HepG2 (cell line): Measurements from ENCODE around the gene USP7. TPM values are rescaled to one million over a fixed set of nuclear protein-coding genes. Genes with fewer than 3 reads are reported as not detected.

Experiments
- AKAP8 ChIP-seq: sonication (generic); formaldehyde crosslinking; IDR thresholded peaks from 2 replicates; pipeline ENCODE4 v1.5.1; 2020; ENCODE audit warnings: mild to moderate bottlenecking, missing genetic modification reagents
- CCAR2 ChIP-seq: fragments of 200-400 bp; formaldehyde crosslinking; optimal IDR thresholded peaks from 2 replicates; pipeline ENCODE3; 2018; ENCODE audit warnings: low read depth, mild to moderate bottlenecking, low read length, moderate library complexity
- DR1 ChIP-seq: sonication (generic); formaldehyde crosslinking; IDR thresholded peaks from 2 replicates; pipeline ENCODE4 v1.8.0; 2021; ENCODE audit warnings: mild to moderate bottlenecking, missing genetic modification reagents, inconsistent platforms
- FOSL2 ChIP-seq: sonication (generic); formaldehyde crosslinking; IDR thresholded peaks from 2 replicates; pipeline ENCODE4 v1.4.0; 2020; ENCODE audit warnings: missing genetic modification reagents
- GZF1 ChIP-seq: sonication (generic); formaldehyde crosslinking; IDR thresholded peaks from 2 replicates; pipeline ENCODE4 v1.5.1; 2020; ENCODE audit warnings: mild to moderate bottlenecking, missing genetic modification reagents
- HDAC2 ChIP-seq: sonication (generic); formaldehyde crosslinking; IDR thresholded peaks from 2 replicates; pipeline ENCODE4 v1.4.0; 2020; ENCODE audit warnings: missing genetic modification reagents
- MBNL3 ChIP-seq: fragments of 250-450 bp; sonication (Bioruptor Pico); conservative IDR thresholded peaks from 2 replicates; pipeline ENCODE4 v1.8.0; 2022; ENCODE audit warnings: mild to moderate bottlenecking, inconsistent platforms
- MIER3 ChIP-seq: IDR thresholded peaks from 2 replicates; pipeline ENCODE4 v1.6.1; 2016; ENCODE audit warnings: missing compliant biosample characterization, borderline replicate concordance
- MTA3 ChIP-seq: sonication (generic); formaldehyde crosslinking; IDR thresholded peaks from 2 replicates; pipeline ENCODE4 v1.4.0; 2020; ENCODE audit warnings: missing genetic modification reagents
- NFYB ChIP-seq: sonication (generic); formaldehyde crosslinking; IDR thresholded peaks from 2 replicates; pipeline ENCODE4 v1.4.0; 2020; ENCODE audit warnings: missing genetic modification reagents
- NONO ChIP-seq, 2 experiments: fragments of 450-650 bp in 1 of 2; sonication (generic) in 1 of 2; formaldehyde crosslinking in 1 of 2; IDR thresholded peaks in 1 of 2; conservative IDR thresholded peaks in 1 of 2; 2 replicates each; pipeline versions ENCODE4 v1.6.1 to v1.8.0; 2017 to 2022; ENCODE audit warnings: mild to moderate bottlenecking in 1 of 2, missing genetic modification reagents in 1 of 2, moderate library complexity in 1 of 2
- NR2F2 ChIP-seq: IDR thresholded peaks from 2 replicates; pipeline ENCODE4 v1.6.1; 2012; ENCODE audit warnings: low read depth, inconsistent platforms, borderline replicate concordance
- NRL ChIP-seq: sonication (generic); formaldehyde crosslinking; IDR thresholded peaks from 2 replicates; pipeline ENCODE4 v1.5.0; 2020; ENCODE audit warnings: missing genetic modification reagents, mild to moderate bottlenecking, moderate library complexity, borderline replicate concordance
- RFX3 ChIP-seq: IDR thresholded peaks from 2 replicates; pipeline ENCODE4 v1.6.1; 2016; ENCODE audit warnings: missing biosample characterization, missing genetic modification reagents
- SP1 ChIP-seq, 2 experiments: fragments of 450-650 bp in 1 of 2; sonication (generic) in 1 of 2; formaldehyde crosslinking in 1 of 2; IDR thresholded peaks; 2 replicates each; pipeline versions ENCODE4 v1.4.0 to v1.6.1; 2016 to 2020; ENCODE audit warnings: missing genetic modification reagents in 1 of 2
- SP4 ChIP-seq: sonication (generic); formaldehyde crosslinking; IDR thresholded peaks from 2 replicates; pipeline ENCODE4 v1.8.1; 2023; ENCODE audit warnings: mild to moderate bottlenecking, missing genetic modification reagents
- TBX3 ChIP-seq: fragments of 450-650 bp; IDR thresholded peaks from 2 replicates; pipeline ENCODE4 v1.6.1; 2017; ENCODE audit warnings: antibody characterized with exemption, mild to moderate bottlenecking, inconsistent platforms, borderline replicate concordance
- ZBTB7A ChIP-seq: sonication (generic); formaldehyde crosslinking; IDR thresholded peaks from 2 replicates; pipeline ENCODE4 v1.8.0; 2022; ENCODE audit warnings: mild to moderate bottlenecking, missing genetic modification reagents
- ZFP41 ChIP-seq: sonication (generic); formaldehyde crosslinking; IDR thresholded peaks from 2 replicates; pipeline ENCODE4 v1.4.0; 2020; ENCODE audit warnings: mild to moderate bottlenecking, missing genetic modification reagents, borderline replicate concordance
- ZNF232 ChIP-seq: sonication (generic); formaldehyde crosslinking; IDR thresholded peaks from 2 replicates; pipeline ENCODE4 v1.4.0; 2020; ENCODE audit warnings: missing genetic modification reagents, borderline replicate concordance
- ZNF326 ChIP-seq: sonication (generic); formaldehyde crosslinking; IDR thresholded peaks from 2 replicates; pipeline ENCODE4 v1.4.0; 2020; ENCODE audit warnings: missing genetic modification reagents, borderline replicate concordance
- ZNF484 ChIP-seq: sonication (generic); formaldehyde crosslinking; IDR thresholded peaks from 2 replicates; pipeline ENCODE4 v1.5.1; 2020; ENCODE audit warnings: mild to moderate bottlenecking, low read depth, missing genetic modification reagents, borderline replicate concordance
- ZNF740 ChIP-seq: sonication (generic); formaldehyde crosslinking; IDR thresholded peaks from 2 replicates; pipeline ENCODE4 v1.4.0; 2020; ENCODE audit warnings: missing genetic modification reagents
- ZNF761 ChIP-seq: sonication (generic); formaldehyde crosslinking; conservative IDR thresholded peaks from 2 replicates; pipeline ENCODE4 v1.4.0; 2020; ENCODE audit warnings: mild to moderate bottlenecking, missing genetic modification reagents
- ZNF766 ChIP-seq: sonication (generic); formaldehyde crosslinking; IDR thresholded peaks from 2 replicates; pipeline ENCODE4 v1.5.0; 2020; ENCODE audit warnings: missing genetic modification reagents, borderline replicate concordance
- ZNF776 ChIP-seq: sonication (generic); formaldehyde crosslinking; IDR thresholded peaks from 2 replicates; pipeline ENCODE4 v1.4.0; 2020; ENCODE audit warnings: mild to moderate bottlenecking, missing genetic modification reagents
- ZNF788 ChIP-seq: sonication (generic); formaldehyde crosslinking; IDR thresholded peaks from 2 replicates; pipeline ENCODE4 v1.5.0; 2020; ENCODE audit warnings: mild to moderate bottlenecking, missing genetic modification reagents, borderline replicate concordance
- polyA plus RNA-seq, 8 experiments: library from polyadenylated mRNA; depleted of rRNA in 3 of 8; stranded (reverse) in 7 of 8; unstranded in 1 of 8; fragments of >200 nt; fragmentation: Illumina TruSeq in 4 of 8; extraction: Trizol in 4 of 8; gene quantifications; 2 replicates each; pipeline versions ENCODE4 v1.2.1 to v1.2.3, GENCODE V29; 2011 to 2016; ENCODE audit warnings: low read depth in 4 of 8, missing spikeins in 1 of 8, mixed read lengths in 1 of 8; ENCODE audit not compliant: insufficient read depth in 1 of 8
- total RNA-seq, 5 experiments: library from RNA; depleted of rRNA; stranded (reverse); fragments of >200 nt; fragmentation: Illumina TruSeq; extraction: Trizol; gene quantifications; 2 replicates each; pipeline ENCODE4 v1.2.3, GENCODE V29; 2016; ENCODE audit warnings: low read depth in 1 of 5
- TF ChIP-seq, protein P1 (sequence below): IDR thresholded peaks from 2 replicates; pipeline ENCODE4 v1.6.1; 2012; ENCODE audit warnings: low read length, improper control_type of control experiment

Gene USP7
- total and polyA plus RNA-seq, 2 of the 13 experiments (the other 11 are each of a cell fraction or from before 2014, with no cell fraction given): 52.5 to 173 TPM

GRCh38 chr16:8989099-8989878 lies 25.6 kb upstream of the USP7 start (continued):
- TF ChIP-seq HDAC2 (CRISPR knock-in tag): peak; percentile 54
- peak; percentile 17; the same call in 1 of the 2 replicates for TF ChIP-seq NRL
- TF ChIP-seq NONO (IDR thresholded peaks at IDR 0.05): no peak
- no peak for TF ChIP-seq NONO (CRISPR knock-in tag; conservative IDR thresholded peaks at IDR 0.05)
- TF ChIP-seq FOSL2 (CRISPR knock-in tag): peak; percentile 28
- no peak for TF ChIP-seq DR1 (CRISPR knock-in tag)
- TF ChIP-seq RFX3 (CRISPR knock-in tag): no peak
- peak; percentile 84 for TF ChIP-seq NR2F2
- no peak for TF ChIP-seq NFYB (CRISPR knock-in tag)
- TF ChIP-seq ZNF776 (CRISPR knock-in tag): no peak
- TF ChIP-seq ZFP41 (CRISPR knock-in tag): no peak
- TF ChIP-seq SP1 (IDR thresholded peaks at IDR 0.05): no peak
- no peak for TF ChIP-seq SP1 (CRISPR knock-in tag; IDR thresholded peaks at IDR 0.05)
- TF ChIP-seq ZBTB7A: peak; percentile 19; the same call in 1 of the 2 replicates
- no peak for TF ChIP-seq MTA3 (CRISPR knock-in tag)
- TF ChIP-seq ZNF232 (CRISPR knock-in tag): peak; percentile 49; the same call in 1 of the 2 replicates
- TF ChIP-seq CCAR2: no peak
- TF ChIP-seq TBX3: peak; percentile 15; the same call in 1 of the 2 replicates
- TF ChIP-seq, protein P1, sequence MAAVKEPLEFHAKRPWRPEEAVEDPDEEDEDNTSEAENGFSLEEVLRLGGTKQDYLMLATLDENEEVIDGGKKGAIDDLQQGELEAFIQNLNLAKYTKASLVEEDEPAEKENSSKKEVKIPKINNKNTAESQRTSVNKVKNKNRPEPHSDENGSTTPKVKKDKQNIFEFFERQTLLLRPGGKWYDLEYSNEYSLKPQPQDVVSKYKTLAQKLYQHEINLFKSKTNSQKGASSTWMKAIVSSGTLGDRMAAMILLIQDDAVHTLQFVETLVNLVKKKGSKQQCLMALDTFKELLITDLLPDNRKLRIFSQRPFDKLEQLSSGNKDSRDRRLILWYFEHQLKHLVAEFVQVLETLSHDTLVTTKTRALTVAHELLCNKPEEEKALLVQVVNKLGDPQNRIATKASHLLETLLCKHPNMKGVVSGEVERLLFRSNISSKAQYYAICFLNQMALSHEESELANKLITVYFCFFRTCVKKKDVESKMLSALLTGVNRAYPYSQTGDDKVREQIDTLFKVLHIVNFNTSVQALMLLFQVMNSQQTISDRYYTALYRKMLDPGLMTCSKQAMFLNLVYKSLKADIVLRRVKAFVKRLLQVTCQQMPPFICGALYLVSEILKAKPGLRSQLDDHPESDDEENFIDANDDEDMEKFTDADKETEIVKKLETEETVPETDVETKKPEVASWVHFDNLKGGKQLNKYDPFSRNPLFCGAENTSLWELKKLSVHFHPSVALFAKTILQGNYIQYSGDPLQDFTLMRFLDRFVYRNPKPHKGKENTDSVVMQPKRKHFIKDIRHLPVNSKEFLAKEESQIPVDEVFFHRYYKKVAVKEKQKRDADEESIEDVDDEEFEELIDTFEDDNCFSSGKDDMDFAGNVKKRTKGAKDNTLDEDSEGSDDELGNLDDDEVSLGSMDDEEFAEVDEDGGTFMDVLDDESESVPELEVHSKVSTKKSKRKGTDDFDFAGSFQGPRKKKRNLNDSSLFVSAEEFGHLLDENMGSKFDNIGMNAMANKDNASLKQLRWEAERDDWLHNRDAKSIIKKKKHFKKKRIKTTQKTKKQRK: no peak
- no peak for TF ChIP-seq ZNF740
- no peak; the same call in 1 of the 2 replicates for TF ChIP-seq SP4
- TF ChIP-seq ZNF788 (CRISPR knock-in tag): peak; percentile 53; the same call in 1 of the 2 replicates
- no peak for TF ChIP-seq GZF1
- no peak for TF ChIP-seq ZNF326 (CRISPR knock-in tag)
- TF ChIP-seq ZNF761 (CRISPR knock-in tag): 0 out of 2 replicates have a peak, but pooled peaks have one; percentile 31
- TF ChIP-seq ZNF766: no peak
- TF ChIP-seq MIER3: peak; percentile 73; the same call in 1 of the 2 replicates
- TF ChIP-seq MBNL3 (CRISPR knock-in tag): no peak
- TF ChIP-seq ZNF484 (CRISPR knock-in tag): no peak
- no peak for TF ChIP-seq AKAP8
